ENCODE results near the gene UBQLN2.
A peak's percentile ranks its signal among the peaks of the same experiment; 100 is the strongest.
"Not testable (repeated sequence)": the region's sequence is repeated elsewhere in the genome, so short reads cannot be mapped to it uniquely, and the experiment has no call there.

The UBQLN2 gene

GRCh38 chrX:56563231-56564161 lies at the start of gene UBQLN2:
Gene UBQLN2 (plus strand): TSS chrX:56563627. CDS start chrX:56563874, 247 bp downstream.
- in situ Hi-C loops (cut with MboI; ENCODE audit: low pct_unique_long_range_greater_than_20kb, low sequenced_read_pairs), result no loop called here
- peak; percentile 83 for DNase-seq

DNA sequence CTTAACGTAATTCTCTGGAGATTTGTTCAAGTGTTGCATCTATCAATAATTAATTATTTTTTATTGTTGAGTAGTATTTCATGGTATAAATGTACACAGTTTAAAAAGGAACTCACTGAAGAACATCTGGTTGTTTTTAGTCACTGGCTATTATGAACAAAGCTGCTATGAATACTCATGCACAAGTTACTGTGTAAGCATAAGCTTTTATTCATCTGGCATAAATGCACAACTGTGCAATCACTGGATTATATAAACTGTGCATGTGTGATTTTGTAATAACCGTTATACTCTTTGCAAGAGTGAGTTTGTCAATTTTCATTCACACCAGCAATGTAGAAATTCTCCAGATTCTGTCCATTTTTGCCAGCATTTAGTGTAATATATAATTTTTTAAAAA lies 43.8 kb upstream of the UBQLN2 start:
- in situ Hi-C loops (cut with MboI; ENCODE audit: low pct_unique_long_range_greater_than_20kb, low sequenced_read_pairs), result no loop called here
- DNase-seq, result no peak

GRCh38 chrX:56529482-56530007 lies 33.9 kb upstream of the UBQLN2 start:
- in situ Hi-C loops (cut with MboI; ENCODE audit: low pct_unique_long_range_greater_than_20kb, low sequenced_read_pairs); DNase-seq: not testable (repeated sequence)

DNA sequence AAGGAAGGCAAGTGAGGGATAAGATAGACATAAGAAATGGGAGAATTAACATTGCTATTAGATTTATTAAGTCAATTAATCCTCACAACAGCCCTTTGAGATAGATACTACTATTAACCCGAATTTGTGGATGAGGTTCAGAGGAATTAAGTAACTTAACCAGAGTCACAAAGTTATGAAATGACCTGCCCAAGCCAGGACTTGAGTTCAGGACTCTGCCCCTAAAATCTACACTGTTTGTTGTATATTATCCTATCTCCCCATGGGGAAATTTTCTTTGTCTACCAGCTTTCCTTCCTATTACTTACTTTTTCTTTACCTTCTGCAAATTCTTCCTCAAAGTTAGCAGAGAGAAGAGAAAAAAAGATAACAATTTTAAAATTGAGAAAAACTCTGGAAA lies 33.4 kb upstream of the UBQLN2 start:
- in situ Hi-C loops (cut with MboI; ENCODE audit: low pct_unique_long_range_greater_than_20kb, low sequenced_read_pairs), result no loop called here
- DNase-seq, result no peak

DNA sequence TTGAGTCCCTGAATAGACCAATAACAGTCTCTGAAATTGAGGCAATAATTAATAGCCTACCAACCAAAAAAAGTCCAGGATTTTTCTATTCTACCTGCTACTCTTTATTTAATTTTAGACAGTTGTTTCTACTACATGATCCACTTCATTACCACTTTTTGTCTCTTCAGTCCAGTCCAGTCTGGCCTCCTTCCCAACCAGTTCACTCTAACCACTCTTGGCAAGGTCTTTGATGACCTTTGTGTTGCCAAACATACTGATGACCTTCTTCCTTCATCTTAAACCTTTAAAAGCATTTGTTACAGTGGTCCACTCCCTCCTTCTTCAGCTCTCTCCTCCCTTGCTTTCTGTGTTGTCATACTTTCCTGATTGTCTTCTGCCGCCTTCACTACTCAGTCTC lies 12.8 kb upstream of the UBQLN2 start:
- no peak for DNase-seq
- in situ Hi-C loops (cut with MboI; ENCODE audit: low pct_unique_long_range_greater_than_20kb, low sequenced_read_pairs), result no loop called here

DNA sequence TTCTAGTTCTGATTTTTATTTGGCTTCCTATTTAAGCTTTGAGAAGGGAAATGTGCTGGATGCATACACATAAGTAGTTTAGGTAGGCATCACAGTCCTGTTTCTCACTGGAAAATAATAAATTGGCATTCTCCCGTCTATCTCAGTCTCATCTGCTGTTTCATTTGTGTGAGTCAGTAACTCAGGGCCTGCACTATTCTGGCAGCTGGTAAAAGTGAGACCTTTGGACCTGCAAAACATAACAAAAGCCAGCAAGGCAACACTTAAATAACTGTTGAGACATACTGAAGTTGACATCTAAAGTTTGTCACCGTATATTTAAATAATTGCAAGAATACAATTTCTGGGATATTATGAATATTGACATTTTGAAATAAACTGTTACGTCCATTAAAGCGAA lies 8.6 kb upstream of the UBQLN2 start:
- DNase-seq, result no peak
- in situ Hi-C loops (cut with MboI; ENCODE audit: low pct_unique_long_range_greater_than_20kb, low sequenced_read_pairs), result no loop called here

GRCh38 chrX:56557376-56557929 lies 6.0 kb upstream of the UBQLN2 start:
- in situ Hi-C loops (cut with MboI; ENCODE audit: low pct_unique_long_range_greater_than_20kb, low sequenced_read_pairs), result no loop called here
- no peak for DNase-seq

GRCh38 chrX:56564164-56564885 lies 898 bp downstream of the UBQLN2 start:
- in situ Hi-C loops (cut with MboI; ENCODE audit: low pct_unique_long_range_greater_than_20kb, low sequenced_read_pairs), result no loop called here
- peak; percentile 37 for DNase-seq

DNA sequence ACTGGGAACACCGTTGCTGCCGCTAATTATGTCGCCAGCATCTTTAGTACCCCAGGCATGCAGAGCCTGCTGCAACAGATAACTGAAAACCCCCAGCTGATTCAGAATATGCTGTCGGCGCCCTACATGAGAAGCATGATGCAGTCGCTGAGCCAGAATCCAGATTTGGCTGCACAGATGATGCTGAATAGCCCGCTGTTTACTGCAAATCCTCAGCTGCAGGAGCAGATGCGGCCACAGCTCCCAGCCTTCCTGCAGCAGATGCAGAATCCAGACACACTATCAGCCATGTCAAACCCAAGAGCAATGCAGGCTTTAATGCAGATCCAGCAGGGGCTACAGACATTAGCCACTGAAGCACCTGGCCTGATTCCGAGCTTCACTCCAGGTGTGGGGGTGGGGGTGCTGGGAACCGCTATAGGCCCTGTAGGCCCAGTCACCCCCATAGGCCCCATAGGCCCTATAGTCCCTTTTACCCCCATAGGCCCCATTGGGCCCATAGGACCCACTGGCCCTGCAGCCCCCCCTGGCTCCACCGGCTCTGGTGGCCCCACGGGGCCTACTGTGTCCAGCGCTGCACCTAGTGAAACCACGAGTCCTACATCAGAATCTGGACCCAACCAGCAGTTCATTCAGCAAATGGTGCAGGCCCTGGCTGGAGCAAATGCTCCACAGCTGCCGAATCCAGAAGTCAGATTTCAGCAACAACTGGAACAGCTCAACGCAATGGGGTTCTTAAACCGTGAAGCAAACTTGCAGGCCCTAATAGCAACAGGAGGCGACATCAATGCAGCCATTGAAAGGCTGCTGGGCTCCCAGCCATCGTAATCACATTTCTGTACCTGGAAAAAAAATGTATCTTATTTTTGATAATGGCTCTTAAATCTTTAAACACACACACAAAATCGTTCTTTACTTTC lies 1.8 kb downstream of the UBQLN2 start:
- peak; percentile 6 for DNase-seq

GRCh38 chrX:56569378-56570057 lies 6.1 kb downstream of the UBQLN2 start:
- in situ Hi-C loops (cut with MboI; ENCODE audit: low pct_unique_long_range_greater_than_20kb, low sequenced_read_pairs), result no loop called here
- peak; percentile 65 for DNase-seq

More for the DNA sequence above, 1.8 kb downstream of the UBQLN2 start:
- in situ Hi-C loops (cut with MboI; ENCODE audit: low pct_unique_long_range_greater_than_20kb, low sequenced_read_pairs), result no loop called here

DNA sequence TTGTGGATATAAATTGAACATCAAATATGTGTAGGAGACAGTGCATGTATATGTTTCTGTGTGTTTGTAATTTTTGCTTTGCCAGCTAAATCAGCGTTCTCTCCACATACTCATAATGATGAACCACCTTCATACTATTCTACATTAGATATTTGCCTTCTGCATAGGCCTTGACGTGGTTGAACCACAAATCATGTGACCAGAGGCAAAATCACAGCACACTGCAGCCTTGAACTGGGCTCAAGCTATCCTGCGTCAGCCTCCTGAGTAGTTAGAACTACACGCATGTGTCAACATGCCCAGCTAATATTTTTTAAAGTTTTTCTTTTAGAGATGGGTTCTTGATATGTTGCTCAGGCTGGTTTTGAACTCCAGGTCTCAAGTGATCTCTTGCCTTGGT lies 9.5 kb downstream of the UBQLN2 start:
- in situ Hi-C loops (cut with MboI; ENCODE audit: low pct_unique_long_range_greater_than_20kb, low sequenced_read_pairs), result no loop called here
- DNase-seq, result no peak

DNA sequence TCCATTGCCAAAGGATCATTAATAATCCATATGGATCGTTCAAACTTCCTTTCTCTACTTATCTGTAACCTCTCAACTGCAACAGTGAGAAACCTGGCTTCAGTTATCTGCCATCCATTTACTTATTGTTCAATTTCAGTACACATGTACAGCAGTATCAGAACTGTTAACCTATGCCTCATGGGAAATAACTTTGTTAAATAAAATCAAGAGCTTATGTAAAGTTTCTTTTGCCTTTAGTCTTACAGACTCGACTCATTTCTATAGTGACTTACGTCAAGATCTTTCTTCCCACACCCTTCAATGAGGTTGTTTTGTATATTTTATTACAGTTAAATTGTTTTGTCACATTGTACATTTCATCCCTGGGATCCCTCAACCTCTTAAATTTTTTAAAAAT lies 11.4 kb downstream of the UBQLN2 start:
- in situ Hi-C loops (cut with MboI; ENCODE audit: low pct_unique_long_range_greater_than_20kb, low sequenced_read_pairs), result no loop called here
- DNase-seq, result no peak

DNA sequence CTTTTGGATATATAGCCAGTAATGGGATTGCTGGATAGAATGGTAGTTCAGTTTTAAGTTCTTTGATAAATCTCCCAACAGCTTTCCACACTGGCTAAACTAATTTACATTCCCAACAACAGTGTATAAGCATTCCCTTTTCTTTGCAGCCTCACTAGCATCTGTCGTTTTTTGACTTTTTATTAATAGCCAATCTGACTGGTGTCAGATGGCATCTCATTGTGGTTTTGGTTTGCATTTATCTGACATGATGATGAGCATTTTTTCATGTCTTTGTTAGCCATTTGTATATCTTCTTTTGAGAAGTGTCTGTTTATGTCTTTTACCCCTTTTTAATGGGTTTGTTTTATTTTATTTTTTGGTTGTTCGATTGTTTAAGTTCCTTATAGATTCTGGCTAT lies 13.3 kb downstream of the UBQLN2 start:
- no peak for DNase-seq

DNA sequence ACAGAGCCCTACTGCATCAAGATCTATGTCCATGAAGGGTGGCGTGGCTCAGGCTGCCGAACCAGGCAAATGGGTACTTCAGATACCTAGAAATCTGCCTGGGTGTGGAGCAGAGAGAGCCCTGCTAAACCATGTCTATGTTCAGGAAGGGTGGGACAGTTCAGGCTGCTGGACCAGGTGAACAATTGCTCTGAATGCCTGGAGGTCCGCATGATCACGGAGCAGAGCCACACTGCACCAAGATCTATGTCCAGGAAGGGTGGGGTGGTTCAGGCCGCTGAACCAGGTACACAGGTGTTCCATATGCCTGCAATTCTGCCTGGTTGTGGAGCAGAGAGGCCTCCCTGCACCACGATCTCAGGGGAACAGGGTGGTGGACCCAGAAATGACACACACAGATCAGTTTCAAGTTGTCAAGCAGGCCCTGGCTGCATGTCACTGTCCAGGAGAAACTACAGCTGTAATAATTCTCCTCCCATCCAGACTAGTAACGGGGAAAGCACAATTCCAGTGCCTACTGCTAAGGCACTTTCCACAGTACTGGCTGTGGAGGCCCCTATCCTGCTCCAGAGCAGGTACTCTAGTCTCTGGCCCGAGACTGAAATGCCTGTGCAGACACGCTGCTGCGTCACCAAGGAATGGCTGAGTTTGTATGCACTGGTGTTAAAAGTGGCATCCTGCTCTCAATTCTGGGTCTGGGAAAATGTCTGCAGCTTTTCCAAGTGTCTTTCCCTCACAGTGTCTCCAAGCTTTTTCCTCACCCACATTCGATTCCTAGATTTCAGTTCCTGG lies 25.2 kb downstream of the UBQLN2 start:
- in situ Hi-C loops (cut with MboI; ENCODE audit: low pct_unique_long_range_greater_than_20kb, low sequenced_read_pairs), result no loop called here
- DNase-seq, result no peak

More for the DNA sequence above, 13.3 kb downstream of the UBQLN2 start:
- in situ Hi-C loops (cut with MboI; ENCODE audit: low pct_unique_long_range_greater_than_20kb, low sequenced_read_pairs), result no loop called here

GRCh38 chrX:56591830-56592229 lies 28.4 kb downstream of the UBQLN2 start:
- in situ Hi-C loops (cut with MboI; ENCODE audit: low pct_unique_long_range_greater_than_20kb, low sequenced_read_pairs); DNase-seq: not testable (repeated sequence)

DNA sequence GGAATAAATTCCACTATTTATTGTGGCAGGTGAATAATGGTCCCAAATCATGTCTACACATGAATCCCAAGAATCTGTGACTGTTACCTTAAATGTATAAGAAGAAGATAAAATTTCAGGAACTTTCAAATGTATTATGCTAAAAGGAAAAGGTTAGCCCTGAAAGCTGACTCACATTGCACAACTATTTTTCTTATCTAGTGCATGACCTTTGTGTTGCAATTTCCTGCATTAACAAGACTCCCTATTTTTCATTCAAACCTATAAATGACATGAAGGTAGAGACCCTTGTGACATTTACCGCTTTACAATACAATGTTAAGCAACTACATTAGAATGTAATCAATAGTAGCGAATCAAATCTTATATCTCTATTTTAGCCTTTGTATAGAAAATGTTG lies 36.7 kb downstream of the UBQLN2 start:
- in situ Hi-C loops (cut with MboI; ENCODE audit: low pct_unique_long_range_greater_than_20kb, low sequenced_read_pairs), result no loop called here
- DNase-seq, result peak; percentile 37

- DNase-seq, result no peak
These were observed 37.6 kb downstream of the UBQLN2 start for GRCh38 chrX:56600987-56601386.

More at GRCh38 chrX:56600987-56601386, 37.6 kb downstream of the UBQLN2 start:
- in situ Hi-C loops (cut with MboI; ENCODE audit: low pct_unique_long_range_greater_than_20kb, low sequenced_read_pairs), result no loop called here
